Ammon's horn (tissue), 1 donor: ENCODE measurements around the gene UTS2B.

ENCODE experiments used
- DNase-seq: peaks from one replicate; pipeline ENCODE4 v3.0.0-alpha.2; 2016; ENCODE audit warnings: low spot score

UTS2B gene

DNA sequence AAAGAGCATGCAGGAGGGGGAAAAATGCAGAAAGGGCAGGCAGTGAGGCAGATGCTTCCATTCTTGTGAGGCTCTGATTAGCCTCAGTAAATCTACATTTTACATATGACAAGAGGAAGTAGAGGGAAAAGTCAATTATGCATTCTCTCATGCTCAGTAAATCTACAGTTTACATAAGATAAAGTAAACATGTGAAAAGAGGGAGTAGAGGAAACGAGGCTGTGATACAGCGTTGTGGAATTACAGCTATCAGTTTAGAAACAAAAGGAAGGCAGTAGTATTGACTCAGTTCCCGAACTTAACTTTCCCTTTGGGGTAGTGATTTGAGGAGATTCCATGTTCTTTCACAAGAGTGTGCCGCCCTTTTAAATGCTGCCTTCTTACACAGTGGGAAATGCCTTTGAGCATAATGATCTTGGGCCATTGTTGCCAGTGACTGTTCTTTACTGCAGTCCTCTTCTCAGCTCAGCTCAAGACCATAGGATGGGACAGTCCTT is 92.0 kb downstream of the UTS2B start:
- no peak for DNase-seq

DNA sequence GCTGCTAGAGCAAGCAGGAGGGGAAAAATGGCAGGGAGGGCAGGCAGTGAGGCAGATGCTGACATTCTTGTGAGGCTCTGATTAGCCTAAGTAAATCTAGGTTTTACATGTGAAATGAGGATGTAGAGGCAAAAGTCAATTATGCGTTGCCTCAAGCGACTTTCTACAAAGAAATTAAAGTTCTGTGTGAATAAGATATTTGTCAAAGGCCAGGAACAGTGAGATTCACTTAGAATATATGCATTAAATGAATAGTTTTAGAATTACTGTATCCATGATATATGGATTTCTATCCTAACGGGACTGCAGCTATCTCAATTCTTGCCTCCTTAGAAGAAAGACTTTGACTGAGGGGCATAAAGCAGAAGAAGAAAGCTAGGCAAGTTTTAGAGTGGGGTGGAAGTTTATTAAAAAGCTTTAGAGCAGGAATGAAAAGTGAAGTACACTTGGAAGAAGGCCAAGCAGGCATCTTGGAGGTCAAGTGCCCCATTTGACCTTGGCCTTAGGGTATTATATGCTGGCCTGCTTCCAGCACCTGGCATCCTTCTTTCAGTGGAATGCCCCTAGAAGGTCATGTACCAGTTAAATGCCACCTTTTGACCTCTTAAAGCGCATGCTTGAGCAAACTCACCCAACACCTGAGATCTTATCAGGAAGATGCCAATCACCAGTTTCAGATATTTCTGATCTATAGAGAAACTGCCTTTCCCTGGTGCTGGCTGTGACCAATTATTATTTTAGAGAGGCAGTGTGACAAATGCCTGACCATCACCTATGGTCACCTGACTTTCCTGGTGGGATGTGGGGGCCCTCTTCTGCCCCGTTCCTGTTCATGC is 93.1 kb downstream of the UTS2B start:
- no peak for DNase-seq

DNA sequence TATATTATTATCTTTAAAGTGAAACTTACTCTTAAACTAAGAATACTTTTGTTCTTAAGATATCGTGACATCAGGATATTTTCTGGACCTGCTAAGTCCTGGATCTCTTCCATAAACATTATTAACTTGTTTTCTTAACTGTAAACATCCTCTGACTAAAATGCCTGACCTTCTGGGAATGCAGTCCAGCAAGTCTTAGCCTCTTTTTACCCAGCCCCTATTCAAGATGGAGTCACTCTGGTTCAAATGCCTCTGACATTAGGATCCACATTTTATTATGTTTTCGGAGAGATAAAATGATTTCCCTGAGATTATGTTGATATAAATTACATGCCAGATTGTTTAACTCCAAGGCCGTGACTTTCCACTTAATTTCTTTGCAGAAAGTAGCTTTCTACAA is 93.7 kb downstream of the UTS2B start:
- no peak for DNase-seq

DNA sequence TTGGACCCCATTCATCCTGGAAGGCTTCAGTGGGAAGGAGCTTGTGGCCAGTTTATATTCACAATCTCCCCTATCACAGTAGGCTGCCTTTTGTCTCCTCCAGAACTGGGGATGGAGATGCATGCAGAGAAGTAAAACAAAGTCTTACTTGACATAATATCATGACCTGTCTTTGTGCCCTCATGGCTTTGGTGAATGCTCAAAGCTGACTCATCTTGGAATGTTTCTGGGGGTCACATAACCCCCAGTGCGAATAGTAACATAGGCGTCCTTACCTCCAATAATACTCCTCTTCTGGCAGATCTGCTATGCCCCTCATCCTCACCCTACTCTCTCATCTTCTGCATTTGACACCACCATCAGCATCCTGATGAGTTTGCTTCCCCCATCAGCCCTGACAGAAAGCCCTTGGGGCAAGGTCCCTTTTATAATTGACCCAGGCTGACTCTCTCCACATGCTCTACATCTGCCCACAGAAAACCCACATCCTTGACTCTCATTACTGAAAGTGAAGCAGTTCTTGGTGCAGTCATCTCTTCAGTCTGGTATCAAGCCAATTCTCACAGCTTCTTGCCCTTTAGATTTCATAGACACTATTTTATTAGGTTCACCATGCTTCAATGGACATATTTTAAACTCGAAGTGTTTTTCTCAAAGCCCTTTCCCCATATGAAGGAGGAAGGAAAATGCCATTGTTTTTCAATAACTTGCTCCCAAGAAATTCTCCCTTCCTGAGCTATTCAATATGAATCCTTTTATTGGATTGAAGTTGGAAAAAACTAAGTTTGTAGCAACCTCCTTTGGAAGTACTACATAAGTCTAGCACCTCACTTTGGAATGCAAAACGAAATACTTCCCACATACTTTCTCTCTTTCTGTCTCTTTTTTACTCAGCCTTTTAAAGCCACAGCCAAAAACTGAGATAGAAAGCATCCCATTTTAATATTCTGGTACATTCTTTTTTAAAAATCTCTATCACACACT is 94.7 kb downstream of the UTS2B start:
- DNase-seq, result no peak

DNA sequence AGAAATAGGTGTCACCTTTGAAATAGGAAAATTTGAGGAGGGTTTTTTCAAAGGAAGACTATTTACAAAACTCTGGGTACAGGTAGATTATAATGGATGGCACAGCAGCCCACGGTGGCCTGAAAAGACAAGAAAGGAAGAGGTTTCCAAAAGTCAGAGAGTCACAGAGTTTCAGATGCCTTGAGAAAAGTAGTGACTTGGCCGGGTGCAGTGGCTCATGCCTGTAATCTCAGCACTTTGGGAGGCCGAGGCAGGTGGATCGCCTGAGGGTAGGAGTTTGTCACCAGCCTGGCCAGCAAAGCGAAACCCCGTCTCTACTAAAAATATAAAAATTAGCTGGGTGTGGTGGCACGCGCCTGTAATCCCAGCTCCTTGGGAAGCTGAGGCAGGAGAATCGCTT is 96.1 kb downstream of the UTS2B start:
- no peak for DNase-seq

DNA sequence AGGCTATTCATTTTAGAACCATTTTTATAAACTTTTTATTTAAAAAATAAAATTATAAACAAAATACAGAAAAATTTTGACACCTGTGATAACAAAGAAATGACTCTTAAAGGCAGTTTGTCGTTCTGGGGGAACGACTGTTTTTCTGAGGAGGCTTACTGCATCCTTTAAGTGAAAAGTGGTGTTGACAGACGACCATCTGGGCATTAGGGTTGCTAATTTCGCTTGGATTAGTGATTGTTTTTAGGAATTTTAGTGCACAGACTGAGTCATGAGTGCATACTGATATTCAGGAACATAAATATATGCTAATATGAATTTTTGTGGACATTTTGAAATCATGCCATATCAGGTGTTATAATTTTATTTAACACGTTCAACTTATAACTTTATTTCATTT is 102.8 kb downstream of the UTS2B start:
- DNase-seq, result no peak

DNA sequence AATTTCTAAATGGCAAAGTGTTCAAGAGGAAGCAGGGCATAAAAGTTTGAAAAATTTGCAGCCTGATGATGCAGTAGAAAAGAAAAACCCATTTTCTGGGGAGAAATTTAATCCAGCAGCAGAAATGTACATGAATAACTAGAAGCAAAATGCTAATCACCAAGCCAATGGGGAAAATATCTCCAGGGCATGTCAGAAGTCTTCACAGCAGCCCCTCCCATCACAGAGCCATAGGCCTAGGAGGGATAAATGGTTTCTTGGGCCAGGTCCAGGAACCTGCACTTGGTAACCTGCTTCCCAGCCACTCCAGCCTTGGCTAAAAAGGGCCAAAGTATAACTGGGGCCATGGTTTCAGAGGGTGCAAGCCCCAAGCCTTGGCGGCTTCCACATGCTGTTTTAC is 108.7 kb downstream of the UTS2B start:
- DNase-seq, result no peak

DNA sequence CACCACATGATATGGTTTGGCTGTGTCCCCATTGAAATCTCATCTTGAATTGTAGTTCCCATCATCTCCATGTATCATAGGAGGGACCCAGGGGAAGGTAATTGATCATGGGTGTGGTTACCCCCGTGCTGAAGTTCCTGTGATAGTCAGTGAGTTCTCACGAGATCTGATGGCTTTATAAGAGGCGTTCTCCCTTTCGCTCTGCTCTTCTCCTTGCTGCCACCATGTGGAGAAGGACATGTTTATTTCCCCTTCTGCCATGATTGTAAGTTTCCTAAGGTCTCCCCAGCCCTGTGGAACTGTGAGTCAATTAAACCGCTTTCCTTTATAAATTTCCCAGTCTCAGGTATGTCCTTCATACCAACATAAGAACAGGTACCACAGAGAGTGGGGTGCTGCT is 109.4 kb downstream of the UTS2B start:
- DNase-seq, result no peak

DNA sequence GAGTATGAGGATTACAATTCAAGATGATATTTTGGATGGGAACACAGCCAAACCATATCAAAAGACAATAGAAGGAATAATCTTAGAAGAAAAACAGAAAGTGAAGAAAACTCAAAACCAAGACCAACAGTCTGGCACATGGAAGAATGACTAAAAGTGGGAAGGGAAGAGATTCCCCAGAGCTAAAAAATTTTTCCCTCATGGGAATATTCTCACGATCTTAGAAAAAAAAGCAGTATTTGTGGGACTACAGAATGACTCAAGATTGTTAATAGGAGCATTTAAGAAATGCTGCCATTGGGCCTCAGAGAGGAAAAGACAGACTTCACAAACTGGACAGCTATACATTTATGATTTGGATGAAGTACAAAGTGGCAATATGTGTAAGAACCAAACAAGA is 113.0 kb downstream of the UTS2B start:
- DNase-seq, result no peak
